GM18502 (cell line): Measurements from ENCODE around the gene CDT1.

Experiments used
- ATAC-seq: cut with Tn5 transposase; IDR thresholded peaks from one replicate; pipeline ENCODE4 v1.9.1; 2021; ENCODE audit warnings: mild to moderate bottlenecking; ENCODE audit not compliant: unreplicated experiment, poor library complexity

Gene CDT1

GRCh38 chr16:88800277-88800592, 3.4 kb upstream of the CDT1 start:
- ATAC-seq = no peak

GRCh38 chr16:88804173-88804551, 573 bp downstream of the CDT1 start:
- no peak for ATAC-seq

DNA sequence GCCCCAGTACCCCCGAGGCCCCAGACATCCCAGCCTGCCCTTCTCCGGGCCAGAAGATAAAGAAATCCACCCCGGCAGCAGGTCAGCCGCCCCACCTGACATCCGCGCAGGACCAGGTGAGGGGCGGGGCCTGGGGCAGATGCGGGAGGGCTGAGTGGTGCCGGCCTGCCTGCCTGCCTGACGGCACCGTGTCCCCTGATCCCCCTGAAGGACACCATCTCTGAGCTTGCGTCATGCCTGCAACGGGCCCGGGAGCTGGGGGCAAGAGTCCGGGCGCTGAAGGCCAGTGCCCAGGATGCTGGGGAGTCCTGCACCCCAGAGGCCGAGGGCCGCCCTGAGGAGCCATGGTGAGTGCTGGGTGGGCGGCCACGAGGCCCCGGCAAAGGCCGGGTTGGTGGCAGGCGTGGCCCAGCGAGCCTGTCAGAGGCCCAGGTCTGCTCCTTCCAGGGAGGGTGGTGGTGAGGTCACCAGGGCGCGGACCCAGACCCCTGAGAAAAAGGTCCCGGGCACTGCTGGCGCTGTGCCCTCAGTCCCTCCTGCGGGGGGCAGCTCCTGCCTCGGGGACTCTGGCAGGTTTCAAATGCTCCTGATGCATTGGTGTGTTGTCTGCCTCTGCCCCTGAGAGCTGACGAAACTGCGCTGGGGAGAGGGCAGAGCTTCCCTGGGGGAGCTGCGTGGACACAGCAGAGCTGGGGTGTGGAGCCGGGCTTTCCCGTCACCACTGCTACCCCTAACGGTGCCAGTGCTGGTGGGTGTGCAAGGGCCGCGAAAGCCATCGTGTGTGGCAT, 1.2 kb downstream of the CDT1 start:
- ATAC-seq = no peak

- no peak for ATAC-seq
Measured at GRCh38 chr16:88805340-88805715, 1.7 kb downstream of the CDT1 start.

DNA sequence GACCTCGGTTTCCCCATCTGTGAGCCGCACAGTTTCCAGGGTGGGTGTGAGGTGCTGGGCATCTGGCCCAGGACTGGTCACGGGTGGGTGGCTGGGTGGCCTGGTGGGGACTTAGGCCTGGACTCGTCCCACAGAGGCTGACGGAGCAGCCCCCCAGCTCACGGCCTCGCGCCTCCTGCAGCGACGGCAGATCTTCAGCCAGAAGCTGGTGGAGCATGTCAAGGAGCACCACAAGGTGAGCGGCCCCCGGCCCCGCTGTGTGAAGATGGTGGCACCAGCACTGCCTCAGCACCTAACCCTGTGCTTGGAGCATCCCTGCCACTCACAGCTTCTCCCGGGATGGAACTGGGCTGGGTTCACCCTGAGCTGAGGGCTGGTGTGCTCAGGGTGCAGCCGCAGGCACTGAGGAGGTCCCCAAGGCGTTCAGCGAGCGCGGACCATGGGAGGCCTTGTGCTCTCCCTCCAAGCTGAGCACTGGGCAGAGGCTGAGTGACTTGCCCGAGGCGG, 2.4 kb downstream of the CDT1 start:
- ATAC-seq = no peak

DNA sequence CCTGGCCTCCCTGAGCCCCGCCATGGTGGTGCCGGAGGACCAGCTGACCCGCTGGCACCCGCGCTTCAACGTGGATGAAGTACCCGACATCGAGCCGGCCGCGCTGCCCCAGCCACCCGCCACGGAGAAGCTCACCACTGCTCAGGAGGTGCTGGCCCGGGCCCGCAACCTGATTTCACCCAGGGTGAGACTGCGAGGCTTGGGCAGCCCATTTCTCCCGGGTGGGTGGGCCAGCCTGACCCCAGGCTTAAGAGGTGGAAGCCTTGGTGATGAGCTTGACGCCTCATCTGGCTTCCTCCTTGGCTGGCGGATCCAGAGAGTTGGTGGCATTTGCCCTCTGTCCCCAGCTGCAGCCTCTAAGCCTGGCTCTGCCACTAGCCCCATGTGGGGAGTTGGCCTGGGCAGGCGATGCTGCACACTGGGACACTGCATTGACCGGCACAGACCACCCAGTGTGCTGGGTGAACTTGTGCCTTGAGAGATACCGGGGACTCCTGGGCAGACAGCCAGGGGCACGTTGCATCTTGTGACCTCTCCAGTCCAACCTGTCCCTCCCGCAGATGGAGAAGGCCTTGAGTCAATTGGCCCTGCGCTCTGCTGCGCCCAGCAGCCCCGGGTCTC, 3.0 kb downstream of the CDT1 start:
- ATAC-seq = no peak

DNA sequence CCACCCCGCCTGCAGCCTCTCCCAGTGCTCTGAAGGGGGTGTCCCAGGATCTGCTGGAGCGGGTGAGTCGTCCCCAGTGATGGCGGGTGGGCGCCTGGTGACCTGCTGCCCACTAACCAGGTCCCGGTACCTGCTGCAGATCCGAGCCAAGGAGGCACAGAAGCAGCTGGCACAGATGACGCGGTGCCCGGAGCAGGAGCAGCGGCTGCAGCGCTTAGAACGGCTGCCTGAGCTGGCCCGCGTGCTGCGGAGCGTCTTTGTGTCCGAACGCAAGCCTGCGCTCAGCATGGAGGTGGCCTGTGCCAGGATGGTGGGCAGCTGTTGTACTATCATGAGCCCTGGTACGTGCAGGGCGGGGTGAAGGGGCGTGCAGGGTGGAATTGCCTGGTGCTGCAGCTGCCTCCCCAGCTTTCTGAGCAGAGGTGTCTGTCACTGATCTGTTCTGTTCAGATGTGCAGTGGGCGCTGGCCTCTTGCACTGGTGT, 3.6 kb downstream of the CDT1 start:
- no peak for ATAC-seq

GRCh38 chr16:88807626-88808453, 4.3 kb downstream of the CDT1 start:
- no peak for ATAC-seq

DNA sequence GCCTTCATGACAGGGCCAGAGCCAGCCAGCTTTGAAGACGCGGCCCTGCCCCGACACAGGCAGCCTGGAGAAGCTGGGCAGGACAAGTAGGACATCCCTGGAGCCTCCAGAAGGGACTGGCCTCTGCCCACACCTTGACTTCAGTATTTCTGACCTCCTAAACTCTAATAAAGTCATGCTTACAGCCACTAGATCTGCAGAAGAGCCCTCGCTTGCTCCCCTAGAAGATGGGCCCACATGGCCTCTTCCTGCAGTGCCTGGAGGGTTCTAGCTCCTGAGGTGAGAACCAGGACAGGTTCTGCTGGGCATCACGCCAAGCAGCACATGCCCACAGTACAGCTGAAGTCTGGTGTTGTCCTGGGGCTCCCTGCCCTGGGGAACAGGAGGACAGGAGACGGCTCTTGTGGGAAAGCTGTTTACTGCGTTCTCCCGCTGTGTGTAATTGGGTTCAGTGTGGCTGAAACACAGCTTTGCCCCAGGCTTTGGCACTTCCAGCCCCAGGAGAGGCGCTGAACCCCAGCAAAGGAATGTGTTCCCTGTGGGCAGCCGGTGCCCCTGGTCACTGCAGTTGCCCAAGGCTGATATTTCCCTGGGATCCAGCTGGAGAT, 5.6 kb downstream of the CDT1 start:
- ATAC-seq = no peak

- ATAC-seq = no peak
Measured at GRCh38 chr16:88809676-88810165, 6.1 kb downstream of the CDT1 start.

DNA sequence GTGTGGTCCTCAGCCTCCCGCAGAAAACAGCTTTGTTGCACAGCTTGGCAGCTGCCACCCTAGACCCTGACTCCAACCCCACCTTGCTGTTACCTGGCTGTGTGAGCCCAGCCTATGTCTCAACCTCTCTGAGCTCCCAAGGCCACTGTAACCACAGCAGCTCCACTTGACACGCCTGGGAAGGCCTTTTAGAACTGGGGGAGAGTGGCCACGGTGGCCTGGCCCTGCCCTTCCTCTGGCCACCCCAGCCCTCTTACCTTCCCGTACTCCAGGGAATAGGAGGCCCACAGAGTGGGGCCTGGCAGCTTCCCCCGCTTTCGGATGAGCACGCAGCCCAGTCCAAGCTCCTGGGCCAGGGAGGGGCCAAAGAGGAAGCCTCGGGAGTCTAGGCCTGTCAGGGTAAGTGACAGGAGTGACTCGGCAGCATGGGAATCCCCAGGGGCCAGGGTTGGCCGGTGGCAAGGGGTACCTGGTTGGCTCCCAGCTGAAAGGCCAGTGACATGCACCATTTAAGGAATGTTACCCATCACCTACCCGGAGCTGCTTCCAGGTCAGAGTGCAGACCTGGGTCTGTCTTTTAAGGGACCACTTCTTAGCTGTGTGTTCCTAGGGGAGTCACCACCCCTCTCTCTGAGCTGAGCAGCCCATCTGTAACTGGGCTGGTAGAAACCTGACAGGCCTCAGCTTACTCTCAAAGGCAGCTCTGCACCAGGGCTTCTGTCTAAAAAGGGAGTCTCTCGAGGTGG, 6.8 kb downstream of the CDT1 start:
- no peak for ATAC-seq

DNA sequence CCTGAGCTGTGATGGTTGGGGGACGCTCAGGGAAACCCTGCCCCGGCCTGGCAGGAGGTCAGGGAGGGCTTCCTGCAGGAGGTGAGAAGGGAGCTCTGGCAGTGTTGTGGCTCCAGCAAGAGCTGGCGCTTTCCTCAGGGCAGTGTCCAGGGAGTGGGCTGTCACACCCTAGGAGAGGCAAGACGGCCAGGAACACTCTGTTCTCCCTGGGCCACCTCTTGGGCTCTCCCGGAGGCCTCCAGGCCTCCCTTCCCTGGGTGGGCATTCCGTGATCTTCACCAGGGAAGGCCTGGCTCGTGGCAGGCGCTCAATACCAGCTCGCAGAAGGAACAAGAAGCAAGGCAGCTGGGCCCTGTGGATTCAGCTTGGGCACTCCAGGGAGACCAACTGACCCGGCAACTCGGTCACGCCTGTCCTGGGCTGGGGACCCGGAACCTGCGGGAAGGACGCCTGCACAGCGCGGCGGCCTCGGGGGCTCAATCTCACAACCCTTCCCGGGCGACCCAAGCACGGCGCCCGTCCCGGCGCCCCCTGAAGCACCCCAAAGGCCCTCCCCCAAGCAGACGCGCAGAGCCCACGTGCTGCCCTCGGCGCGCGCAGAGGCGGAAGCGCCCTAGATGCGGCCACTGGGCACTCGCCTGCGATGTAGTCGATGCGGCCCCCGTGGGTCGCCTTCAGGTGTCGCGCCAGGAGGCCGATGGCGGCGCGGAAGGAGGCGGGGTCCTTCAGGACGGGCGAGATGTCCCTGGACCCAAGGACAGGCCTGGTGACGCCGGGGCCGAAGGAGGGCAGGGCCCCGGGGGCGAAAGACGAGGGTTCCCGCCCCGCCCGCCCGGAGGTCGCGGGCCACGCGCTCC, 7.6 kb downstream of the CDT1 start:
- peak; percentile 49 for ATAC-seq

DNA sequence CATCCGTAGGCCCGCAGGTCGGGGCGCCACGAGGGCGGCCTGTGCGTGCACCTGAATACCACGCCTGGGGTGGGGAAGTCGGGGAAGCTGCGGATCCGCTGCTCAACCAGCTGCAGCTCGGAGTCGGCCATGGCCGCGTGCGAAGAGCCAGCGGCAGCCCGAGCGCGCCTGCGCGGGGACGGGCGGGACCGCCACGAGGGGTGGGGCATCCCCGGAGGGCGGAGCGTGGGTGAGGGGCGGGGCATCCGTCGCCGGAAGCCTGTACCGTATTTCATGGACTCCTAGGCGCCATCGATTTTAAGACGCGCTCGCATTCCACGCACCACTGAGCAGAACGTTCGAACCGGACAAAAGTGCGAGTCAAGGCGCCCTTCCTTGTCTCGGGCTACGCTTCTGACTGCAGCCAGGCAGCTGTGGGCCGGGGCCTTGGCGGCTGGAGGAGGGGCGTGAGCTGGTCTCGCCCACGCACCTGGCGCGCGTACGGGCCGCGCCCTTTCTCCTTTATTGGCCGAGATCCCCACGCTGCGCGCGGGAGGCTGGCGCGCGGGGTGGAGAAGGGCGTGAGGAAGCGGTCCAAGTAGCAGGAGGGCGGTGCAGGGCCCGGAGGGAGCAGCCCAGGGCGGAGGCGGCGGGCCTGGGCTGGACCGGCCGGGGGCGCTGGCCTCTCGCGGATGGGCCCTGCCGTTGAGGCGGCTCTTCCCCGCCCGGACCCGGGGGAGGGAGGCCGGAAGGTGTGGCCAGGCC, 8.4 kb downstream of the CDT1 start, which contains the start of gene APRT:
TSS of gene APRT (minus strand) at position 160 of the 744 bp plus-strand sequence. CDS start at position 131, 29 bp downstream.
- peak; percentile 70 for ATAC-seq

DNA sequence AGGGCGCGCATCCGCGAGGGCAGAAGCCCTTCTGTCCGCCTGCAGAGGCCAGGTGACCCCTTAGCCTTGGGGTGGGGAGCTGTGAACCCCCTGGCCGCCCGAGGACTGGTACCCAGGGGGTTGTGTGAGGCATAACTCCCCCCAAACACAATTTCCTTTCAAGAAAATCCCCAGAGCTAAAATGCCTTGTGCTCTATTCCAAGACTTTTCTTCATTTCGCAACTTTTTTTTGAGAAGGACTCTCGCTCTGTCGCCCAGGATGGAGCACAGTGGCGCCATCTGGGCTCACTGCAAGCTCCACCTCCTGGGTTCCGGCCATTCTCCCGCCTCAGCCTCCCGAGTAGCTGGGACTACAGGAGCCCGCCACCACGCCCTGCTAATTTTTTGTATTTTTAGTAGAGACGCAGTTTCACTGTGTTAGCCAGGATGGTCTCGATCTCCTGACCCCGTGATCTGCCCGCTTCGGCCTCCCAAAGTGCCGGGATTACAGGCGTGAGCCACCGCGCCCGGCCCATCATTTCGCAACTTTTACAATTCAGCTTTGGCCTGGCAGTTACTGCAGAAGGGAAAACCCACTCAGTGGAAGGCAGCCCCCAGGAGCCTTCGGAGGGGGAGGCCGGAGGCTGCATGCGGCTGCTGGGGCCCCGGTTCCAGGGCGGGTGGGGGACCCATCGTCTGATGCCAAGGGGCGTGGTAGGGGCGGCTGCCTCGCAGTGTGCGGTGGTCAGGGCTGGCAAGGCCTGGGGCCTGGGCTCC, 9.1 kb downstream of the CDT1 start:
- no peak for ATAC-seq

DNA sequence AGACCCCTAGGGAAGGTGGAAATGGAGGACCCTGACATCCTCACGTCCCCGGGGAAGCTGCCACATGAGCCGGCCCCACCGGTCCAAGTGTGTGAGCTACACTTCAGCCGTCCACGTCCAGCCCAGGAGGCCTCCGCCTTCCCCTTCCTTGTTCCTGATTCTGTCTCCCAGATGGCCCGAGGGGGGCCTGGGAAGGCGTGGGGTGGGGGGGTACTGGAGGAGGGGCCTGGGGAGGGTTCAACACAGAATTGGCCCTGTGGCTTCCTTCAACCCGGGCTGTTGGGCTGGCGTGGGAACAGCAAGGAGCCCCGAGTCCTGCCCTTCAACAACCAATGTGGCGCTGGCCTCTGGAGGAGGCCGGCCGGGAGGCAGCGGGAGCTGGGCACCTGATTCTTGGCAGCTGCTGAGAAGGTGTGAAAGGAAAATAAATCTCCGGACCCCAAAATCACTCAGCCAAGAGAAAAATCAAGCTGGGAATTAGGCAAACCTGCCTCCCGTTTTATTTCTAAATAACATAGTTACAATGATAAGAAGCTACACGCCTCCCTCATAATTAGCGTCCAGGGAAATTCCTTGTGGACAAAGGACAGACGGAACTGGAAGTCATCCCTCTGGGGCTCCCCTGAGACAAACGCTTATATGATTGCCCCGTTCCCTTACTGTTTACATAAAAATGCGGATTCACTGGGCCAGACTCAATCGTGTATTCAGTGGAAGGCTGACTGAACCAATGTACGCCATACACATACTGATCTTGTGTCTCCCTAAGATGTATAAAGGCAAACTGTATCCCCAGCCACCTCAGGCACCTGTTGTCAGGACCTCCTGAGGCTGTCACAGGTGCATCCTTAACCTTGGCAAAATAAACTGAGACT, 9.9 kb downstream of the CDT1 start:
- no peak for ATAC-seq

DNA sequence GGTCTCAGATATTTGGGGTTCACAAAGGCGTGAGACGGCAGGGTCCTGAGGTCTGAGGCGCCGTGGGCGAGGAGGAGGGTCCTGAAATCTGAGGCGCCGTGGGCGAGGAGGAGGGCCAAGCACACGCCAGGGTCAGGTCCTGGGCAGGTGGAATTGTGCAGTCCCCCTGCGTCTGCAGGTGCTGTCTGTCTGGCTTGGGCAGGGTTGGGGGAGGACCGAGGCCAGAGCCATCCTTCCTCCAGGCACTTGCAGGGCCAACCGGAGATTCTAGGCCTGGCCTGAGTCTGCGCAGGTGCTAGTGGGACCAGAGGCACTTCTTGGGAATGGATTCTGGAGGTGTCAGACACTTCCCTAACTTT, 10.5 kb downstream of the CDT1 start:
- no peak for ATAC-seq

- no peak for ATAC-seq
Measured at GRCh38 chr16:88815227-88815626, 11.6 kb downstream of the CDT1 start.
